RPMI8226 (cell line): Measurements from ENCODE around the gene TPTE.
"Not testable (repeated sequence)": the region's sequence is repeated elsewhere in the genome, so short reads cannot be mapped to it uniquely, and the experiment has no call there.

Source experiments
- DNase-seq: peaks from one replicate; pipeline ENCODE4 v3.0.0-alpha.2; 2015

TPTE gene

GRCh38 chr21:10617133-10617752 is 95.9 kb downstream of the TPTE start:
- not testable (repeated sequence) for DNase-seq

DNA sequence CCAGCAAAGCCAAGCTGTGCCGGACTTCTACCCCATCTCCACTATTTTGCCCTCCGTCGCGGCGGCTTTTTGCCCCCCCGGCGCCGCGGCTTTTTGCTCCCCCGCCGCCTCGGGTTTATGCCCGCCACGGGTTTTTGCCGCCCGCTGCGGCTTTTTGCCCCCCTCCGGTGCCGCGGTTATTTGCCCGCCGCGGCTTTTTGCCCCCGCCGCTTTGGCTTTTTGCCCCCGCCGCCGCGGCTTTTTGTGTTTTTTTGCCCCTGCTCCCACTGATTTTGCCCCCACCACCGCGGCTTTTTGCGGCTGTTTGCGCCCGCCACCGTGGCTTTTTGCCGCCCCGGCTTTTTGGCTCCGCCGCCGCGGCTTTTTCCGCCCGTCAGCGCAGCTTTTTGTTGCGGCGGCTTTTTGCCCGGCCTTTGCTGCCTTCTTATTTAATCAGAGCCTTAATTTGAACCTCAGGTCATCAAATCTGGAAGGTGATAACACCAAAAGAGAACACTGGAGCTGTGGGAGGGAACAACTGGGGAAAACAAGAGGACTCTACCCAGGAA is 106.0 kb downstream of the TPTE start:
- DNase-seq, result no peak

GRCh38 chr21:10629239-10629638 is 107.9 kb downstream of the TPTE start:
- DNase-seq, result not testable (repeated sequence)

GRCh38 chr21:10630829-10631228 is 109.4 kb downstream of the TPTE start:
- DNase-seq, result not testable (repeated sequence)

- DNase-seq, result not testable (repeated sequence)
Measured at GRCh38 chr21:10631316-10631715, 109.9 kb downstream of the TPTE start.

GRCh38 chr21:10638144-10638543 is 116.8 kb downstream of the TPTE start:
- not testable (repeated sequence) for DNase-seq

DNA sequence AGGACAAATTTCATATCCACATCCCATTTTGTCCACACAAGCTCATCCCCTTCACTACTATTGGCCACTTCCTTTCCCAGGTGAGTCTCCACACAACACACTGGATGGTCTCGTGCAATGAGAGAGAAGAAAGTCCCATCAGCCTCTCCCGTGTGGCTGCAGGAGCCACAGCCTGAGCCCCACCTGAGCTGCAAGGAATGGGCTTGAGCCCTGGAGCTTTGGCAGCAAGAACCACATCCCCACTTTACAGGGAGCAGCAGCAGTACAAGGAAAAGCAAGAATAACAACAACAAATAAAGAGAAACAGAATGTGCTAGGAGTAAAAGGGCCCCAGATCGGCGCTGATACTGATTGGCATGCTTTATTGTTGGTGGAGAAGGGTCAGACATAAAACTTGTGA is 117.7 kb downstream of the TPTE start:
- DNase-seq, result no peak

DNA sequence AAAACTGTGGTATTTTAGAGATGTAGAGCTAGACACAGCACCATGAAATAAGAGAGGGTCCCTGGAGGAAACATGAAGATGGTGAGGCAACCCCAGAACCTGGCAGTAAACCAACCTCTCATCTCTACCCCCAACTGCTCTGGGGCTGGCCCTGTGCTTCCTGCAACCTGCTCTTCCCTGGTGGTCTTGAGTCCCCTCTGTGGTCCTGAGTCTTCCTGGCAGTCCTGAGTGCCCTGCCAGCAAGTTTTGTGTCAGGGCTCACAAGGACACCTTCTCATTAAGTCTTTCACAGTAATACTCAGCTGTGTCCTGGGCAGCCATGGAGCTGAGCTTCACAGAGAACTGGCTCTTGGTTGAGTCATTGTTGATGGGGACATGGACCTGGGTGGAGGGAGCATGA is 118.4 kb downstream of the TPTE start:
- DNase-seq, result not testable (repeated sequence)

DNA sequence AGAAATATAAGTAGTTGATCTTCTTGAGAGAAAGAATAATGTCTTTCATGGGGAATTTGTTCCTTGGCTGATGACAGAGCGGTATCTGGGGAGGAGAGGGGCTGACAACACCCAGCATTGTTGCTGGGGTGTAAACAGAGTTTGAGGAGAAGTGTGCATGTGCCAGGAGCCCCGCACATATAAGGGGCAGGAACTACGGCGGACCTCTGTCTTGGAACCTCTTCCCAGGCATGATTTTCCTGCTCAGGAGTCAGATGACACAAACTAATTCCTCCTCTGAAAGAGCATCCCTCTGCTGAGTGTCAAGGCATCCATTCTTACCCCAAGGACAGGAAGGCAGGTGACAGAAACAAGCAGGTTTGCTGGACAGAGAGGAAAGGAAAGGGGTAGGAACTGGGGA is 119.1 kb downstream of the TPTE start:
- DNase-seq, result no peak

DNA sequence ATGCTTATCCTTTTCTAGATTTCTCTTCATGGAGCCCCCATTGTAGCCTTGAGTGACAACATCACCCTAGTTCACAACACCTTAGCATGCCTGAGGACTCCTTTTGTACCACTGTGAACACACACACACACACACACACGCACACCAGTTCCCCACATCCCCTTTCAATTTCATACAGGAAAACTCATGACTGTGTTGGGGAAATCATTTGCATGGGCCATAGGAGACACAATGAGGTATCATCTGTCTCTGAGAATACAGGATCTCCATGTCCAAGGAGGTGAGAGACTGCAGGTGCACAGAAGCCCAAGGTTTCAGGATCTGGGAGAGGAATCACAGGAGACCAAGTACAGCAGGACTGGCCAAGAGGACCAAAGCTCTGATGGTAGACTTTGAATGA is 119.7 kb downstream of the TPTE start:
- DNase-seq, result no peak

- DNase-seq, result not testable (repeated sequence)
Measured at GRCh38 chr21:10645667-10646066, 124.3 kb downstream of the TPTE start.

GRCh38 chr21:10649350-10650149 is 128.2 kb downstream of the TPTE start:
- DNase-seq, result not testable (repeated sequence)

DNA sequence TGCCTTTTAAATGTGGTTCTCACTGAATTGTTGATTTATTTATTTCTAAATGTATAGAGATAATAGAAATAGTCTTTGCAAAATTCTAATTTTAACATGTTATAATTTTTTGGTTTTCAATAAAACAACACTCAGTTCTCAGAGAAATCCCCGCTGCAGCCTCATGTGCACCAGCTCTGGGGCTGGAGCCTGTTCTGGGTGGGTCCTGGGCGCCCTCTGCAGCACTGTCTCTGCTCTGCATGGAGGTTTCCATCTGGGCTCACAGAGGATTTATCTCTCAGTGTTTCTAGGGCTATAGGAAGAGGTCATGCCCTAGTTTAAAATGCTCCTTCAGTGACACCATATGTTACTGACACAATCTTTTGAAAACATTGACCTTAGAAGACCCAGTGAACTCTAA is 128.9 kb downstream of the TPTE start:
- not testable (repeated sequence) for DNase-seq
